Left hindlimb (tissue), 1 donor: ENCODE measurements around the gene BSG.
"Not testable (repeated sequence)": the region's sequence is repeated elsewhere in the genome, so short reads cannot be mapped to it uniquely, and the experiment has no call there.

ENCODE experiments used
- DNase-seq: peaks from one replicate; pipeline ENCODE4 v3.0.0-alpha.2; 2018

The BSG gene

DNA sequence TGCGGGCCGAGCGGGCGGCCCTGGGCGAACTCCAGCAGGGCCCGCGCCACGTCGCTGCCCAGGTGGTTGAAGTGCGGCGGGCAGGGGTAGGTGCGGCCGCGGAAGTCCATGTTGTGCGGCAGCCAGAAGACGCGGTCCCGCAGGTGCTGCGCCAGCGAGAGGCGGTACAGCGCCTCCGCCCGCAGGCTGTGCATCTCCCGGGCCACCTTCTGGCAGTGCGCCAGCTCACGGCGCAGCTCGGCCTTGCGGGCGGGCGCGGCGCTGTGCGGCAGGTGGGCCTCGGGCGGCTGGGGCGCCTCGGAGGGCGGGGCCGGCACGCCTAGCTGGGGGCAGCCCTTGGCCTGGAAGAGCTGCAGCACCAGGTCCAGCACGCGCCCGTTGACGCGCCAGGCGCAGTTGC is 48.8 kb downstream of the BSG start:
- not testable (repeated sequence) for DNase-seq

DNA sequence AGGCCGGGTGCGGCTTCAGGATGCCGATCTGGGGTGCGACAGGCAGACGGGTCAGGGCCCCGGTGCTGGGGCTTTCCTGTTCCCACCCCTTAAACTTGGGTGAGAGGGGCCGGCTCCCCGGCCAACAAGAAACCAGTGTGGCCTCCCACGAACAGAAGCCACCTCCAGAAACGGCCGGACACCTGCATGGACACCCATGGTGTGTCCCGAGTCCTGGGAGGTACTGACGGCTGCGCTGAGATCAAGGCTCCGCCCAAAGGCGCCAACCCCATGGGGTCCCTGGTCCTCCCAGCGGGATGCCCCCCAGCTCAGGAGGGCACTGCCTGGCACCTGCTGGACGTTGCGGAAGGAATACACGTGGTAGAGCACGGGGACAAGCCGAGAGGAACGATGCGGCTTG is 49.4 kb downstream of the BSG start:
- DNase-seq = no peak

DNA sequence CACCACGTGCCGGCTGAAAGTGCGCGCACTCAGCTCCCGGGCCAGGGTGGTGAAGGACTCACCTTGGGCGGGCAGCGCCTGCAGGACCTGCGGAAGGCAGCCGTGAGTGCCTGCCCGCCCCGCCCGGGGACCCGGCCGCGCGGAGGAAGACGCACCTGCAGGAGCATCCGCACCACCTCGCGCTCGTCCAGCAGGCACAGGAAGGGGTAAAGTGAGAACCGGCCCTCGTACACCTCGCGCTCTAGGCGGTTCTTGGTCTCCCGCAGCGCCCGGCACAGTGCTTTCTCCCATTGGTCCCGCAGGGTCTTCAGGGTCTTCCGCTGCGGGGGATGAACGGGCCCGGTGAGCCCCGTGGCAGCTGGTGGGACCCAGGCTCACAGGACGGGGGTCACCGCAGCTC is 50.3 kb downstream of the BSG start:
- no peak for DNase-seq

DNA sequence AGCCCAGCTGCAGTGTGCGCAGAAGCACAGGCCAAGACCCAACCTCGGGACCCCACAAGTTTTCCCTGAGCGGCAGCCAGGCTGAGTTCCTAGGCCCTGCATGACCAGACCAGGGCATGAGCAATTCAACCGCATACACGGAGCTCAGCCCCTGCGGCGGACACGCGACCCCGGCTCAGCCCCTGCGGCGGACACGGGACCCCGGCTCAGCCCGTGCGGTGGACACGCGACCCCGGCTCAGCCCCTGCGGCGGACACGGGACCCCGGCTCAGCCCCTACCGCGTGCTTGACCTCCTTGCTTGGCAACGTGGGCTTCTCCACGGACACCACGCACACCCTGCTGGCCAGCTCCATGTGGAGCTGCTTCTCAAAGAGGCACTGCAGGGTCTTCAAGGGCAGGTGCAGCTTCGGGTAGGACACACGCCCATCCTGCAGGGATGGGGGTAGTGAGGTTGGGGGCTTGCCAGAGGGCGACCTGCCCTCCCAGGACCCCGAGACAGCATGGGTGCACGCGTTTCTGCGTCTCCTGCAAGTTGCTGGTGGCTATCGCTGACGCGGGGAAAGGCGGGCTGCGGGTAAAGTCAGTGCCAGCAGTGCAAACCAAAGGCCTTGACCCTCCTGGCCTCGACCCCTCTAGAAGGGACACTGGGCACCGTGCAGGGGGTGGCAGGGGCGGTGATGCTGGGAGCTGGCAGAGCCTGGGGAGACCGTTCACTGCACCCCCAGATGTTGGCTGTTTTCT is 51.0 kb downstream of the BSG start:
- DNase-seq = no peak

DNA sequence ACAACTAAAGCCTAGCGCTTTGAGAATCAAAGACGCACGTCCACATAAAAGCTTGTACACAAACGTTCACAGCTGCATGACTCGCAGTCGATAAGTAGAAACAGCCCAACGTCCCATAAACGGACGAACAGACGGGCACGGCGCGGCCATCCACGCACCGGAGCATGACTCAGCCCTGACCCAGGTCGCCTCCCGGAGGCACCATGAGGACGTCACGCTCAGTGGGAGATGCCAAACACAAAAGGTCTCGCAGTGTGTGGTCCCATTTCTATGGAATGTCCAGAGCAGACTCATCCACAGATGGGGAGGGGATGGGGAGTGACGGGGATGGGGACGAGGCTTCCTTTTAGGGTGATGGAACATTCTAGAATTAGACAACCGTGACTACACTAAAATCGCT is 51.6 kb downstream of the BSG start:
- no peak for DNase-seq

DNA sequence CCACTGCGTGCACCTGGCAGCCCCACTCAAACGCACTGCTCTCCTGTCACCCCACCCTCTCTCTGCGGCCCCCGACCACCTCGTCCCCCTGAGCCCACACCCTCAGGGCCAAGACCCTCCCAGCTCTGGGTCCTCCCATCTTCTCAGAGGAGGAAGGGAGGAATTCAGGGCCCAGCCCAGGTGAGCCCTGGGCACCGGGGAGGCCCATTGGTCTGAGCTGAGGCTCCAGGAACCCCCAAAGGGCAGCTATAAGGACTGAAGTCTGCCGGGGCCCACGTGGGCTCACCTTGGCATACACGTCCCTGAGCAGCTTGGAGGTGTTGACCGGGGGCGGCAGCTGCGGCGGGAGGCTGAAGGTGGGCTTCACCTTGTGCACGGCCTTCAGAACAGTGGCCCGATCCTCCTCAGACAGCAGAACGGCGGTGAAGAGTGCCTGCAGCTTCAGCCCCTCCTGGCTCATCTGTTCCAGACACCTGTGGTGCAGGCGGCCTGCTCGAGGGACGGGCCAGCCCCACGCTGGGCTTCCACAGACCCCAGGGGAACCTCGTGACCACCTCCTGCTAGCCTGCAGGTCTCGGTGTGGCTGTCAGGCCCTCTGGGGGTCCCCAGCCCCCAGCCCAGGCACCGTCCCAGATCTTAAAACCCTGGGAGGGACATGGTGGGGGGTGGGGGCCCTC is 52.2 kb downstream of the BSG start:
- no peak for DNase-seq

DNA sequence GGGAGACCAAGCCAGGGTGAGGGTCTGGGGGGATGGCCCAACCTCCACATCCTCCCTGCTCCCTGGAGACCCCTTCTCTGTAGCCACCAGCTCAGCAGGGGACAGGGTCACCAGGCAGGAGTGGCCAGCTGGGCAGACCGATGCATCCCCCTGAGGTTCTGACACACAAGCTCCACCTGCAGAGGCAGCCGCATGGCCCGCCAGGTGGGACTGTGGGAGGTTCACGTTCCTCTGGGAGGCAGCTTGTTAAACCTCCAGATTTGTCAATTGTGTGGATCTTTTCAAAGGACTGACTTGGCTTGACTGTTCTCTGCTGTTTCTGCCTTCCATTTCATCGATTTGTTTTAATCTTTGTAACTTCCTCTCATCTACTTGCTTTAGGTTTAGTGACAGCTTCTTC is 52.9 kb downstream of the BSG start:
- DNase-seq = no peak

DNA sequence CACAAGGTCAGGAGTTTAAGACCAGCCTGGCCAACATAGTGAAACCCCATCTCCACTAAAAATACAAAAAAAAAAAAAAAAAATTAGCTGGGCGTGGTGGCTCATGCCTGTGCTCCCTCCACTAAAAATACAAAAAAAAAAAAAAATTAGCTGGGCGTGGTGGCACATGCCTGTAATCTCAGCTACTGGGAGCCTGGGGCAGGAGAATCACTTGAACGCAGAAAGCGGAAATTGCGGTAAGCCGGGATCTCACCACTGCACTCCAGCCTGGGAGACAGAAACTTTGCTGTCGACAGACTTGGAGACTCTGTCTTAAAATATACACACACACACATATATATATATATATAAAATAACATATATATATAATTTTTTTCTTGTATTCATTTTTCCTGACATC is 54.2 kb downstream of the BSG start:
- DNase-seq = not testable (repeated sequence)

DNA sequence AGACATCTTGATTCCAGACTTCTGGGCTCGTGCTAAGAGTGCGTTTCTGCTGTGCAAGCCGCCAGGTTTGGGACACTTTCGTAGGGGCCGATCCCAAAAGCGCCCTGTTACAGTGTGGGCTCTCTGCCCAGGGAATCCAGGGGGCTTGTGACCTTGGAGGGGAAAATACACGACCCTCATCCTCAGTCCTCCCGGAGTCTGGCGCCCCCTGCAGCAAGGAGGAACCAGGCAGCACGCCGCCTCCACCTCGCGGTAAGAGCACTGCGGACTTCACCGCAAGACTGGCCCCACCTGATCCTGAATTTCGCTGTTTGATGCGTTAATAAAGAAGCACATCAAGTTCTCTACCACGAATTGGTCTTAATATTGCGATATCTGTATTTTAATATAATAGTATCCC is 55.8 kb downstream of the BSG start:
- no peak for DNase-seq

DNA sequence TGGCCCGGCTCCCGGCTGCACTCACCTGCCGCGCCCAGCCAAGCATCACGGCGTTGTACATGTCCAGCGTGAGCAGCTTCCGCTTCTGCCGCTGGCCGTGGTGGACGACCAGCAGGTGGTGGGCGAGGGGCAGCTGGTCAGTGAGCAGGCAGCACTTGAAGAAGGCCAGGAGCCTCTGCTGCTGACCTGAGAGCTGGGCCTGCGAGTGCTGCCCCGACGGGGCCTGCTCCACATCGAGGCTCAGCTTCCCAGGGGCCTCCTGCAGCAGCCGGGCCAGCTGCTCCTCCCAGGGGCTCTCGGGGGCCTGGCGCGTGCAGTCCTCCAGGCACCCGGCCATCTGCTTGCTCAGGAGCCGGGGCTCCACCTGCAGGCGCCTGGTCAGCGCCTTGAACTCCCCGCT is 57.1 kb downstream of the BSG start:
- DNase-seq = not testable (repeated sequence)

DNA sequence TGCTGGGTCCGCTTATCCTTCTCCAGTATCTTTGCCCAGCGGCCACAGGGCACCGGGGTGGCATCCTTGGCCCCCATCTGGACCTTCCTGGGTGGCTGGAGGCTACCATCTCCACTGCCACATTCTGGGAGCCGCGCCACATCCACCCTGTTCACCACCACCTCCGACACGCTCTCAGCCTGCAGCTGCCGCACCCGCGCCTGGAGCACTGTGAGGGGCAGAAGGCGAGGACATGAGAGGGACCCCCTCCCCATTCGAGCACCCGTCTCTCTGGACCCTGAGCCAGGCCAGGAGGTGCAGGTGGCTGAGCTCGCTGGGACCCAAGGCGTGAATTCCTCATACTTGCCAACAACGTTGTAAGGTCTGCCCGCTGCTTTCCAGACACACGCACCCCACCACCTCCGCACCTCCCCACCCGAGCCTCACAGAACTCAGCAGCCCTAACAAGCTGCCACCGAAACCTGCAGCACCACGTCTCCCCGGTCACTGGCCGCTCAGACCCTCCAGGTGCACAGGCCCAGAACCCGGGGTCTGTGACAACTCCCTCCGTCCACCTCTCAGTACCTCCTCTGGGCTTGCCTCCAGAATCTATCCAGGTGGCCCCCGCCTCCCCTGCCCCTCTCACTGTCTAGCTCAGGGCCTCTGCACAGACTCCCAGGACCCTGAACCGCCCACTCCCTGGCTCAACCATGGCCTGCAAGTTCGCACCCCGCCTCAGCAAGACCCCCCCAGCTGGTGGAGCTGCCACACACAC is 57.7 kb downstream of the BSG start:
- DNase-seq = no peak

DNA sequence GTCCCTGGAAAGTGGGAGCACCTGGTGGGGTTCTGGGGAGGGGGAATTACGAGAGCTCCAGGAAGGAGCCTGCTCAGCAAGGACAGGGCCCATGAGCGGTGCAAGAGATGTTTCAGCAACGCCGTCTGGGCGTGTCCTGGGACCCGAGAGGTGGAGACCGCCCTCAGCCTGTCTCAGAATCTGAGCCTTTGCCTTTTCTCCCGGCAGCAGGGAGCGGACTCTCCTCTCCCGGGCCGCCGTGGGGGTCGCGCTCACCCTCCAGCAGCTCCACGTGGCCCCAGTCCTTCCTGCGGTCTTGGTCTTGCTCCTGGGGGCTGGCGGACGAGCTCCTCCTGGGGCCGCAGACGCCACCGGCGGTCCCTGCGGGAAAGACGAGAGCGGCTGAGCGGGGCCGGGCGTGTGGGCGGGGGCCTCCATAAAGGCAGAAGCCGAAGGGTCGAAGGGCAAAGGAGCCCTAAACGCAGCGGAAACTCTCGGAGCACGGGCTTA is 60.2 kb downstream of the BSG start:
- DNase-seq = no peak
